AML-193 (cell line): ENCODE data around the gene NRG3.

Experiments used
- DNase-seq, 2 experiments: peaks; one replicate each; lab custom pipeline; 2025; lab: John Stamatoyannopoulos, UW

Gene NRG3

GRCh38 chr10:82394122-82394521 is 519.1 kb downstream of the NRG3 start:
- DNase-seq: no peak

- no peak for DNase-seq
Observed at GRCh38 chr10:82394987-82395386, 520.0 kb downstream of the NRG3 start.

DNA sequence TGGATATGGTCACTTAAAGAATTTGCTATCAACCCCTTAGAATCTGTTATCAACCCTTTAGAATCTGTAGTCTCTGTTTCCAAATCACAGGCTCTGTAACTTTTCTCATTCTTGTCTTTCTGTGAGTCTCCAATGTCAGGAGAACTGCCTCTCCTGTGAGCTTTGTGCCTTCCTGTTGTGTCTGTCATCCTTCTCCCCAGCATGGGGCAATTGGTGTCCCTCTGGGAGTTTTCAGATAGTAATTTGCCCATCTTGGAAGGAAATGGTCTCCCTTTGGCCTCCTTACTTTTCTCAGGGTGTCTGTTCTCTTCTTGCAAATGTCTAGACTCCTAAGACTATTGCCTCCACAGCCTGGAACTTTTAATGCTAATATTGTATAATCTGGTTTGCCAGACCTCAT is 521.9 kb downstream of the NRG3 start:
- no peak for DNase-seq

GRCh38 chr10:82397854-82398253 is 522.9 kb downstream of the NRG3 start:
- DNase-seq: no peak

- no peak for DNase-seq
Observed at GRCh38 chr10:82399850-82400249, 524.9 kb downstream of the NRG3 start.

DNA sequence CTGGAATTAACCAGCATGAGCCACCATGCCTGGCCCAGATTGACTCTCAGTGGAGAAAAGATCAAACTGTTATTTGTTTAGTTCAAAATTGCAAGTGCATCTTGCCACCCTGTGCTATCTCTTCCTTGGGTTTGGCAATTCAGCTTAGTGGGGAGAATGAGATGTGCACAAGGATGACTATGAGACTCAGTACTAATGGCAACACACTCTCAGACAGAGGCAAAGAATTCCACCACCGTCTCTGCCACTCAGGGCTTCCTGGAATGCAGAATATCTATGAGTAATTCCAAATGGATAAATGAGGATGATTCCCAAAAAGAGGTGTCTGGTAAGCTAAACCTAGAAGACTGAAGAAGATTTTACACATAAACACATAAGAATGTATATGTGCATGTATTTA is 525.8 kb downstream of the NRG3 start:
- no peak for DNase-seq

DNA sequence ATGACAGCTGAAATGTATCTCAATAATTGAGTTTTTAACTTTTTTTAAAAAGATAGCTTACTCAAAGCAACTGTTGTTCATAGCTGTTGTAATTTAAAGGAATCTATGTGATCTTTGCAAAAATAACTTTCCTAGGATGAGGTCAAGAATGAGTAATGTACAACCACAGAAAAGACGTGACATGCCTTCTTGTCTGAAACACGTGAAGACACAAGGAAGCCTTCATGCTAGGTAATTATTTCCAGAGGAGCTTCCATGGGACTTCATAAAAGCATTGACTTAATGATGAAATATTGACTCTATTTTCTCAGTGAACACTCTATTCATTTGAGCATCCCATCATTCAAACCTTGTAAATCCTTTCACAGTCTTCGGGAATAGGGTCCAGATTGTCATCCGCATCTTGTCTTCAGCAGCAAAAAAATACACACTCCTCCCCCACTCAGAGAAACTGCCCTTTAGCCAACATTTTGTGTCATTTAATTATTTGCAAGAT is 528.0 kb downstream of the NRG3 start:
- DNase-seq: no peak

- DNase-seq: no peak
Observed at GRCh38 chr10:82409671-82410070, 534.7 kb downstream of the NRG3 start.

GRCh38 chr10:82411416-82411815 is 536.4 kb downstream of the NRG3 start:
- no peak for DNase-seq

- no peak for DNase-seq
Observed at GRCh38 chr10:82420001-82420400, 545.0 kb downstream of the NRG3 start.

- no peak for DNase-seq
Observed at GRCh38 chr10:82429302-82429701, 554.3 kb downstream of the NRG3 start.

DNA sequence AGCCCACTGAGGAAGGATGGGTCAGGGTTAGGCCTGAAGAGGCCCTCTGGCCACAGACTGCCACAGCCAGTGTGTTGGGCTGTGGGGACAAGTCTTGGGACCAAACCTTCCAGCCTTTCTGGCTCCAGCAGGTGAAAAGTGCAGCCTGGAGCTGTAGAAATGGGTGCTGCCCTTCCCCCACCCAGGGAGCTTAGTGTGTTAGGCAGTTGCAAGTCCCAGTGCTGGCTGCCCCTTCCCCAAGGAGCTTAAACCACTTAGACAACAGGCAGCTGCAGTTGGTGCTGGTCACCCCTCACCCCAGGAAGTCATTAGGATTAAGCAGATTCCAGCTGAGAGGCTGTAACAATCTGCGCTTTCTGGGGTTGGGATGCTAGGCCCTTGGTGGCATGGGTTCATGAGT is 563.3 kb downstream of the NRG3 start:
- no peak for DNase-seq

DNA sequence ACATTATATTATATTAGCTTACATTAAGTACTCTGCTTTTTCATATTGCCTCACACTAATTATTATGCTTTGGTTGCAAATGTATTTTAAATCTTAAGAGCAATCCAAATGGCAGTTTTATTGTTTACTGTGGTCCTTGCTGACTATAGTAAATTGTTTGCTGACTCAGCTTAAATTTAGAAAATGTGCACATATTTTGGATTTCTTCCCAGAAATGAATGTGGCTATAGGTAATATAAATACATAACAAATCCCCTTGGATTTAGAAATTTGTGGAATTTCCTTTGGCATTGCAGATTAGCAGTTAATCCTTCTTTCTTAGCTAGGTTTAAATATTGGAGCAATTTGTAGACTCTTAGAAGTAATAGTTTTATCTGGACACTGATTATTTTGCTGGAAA is 565.8 kb downstream of the NRG3 start:
- DNase-seq: no peak

- DNase-seq: no peak
Observed at GRCh38 chr10:82452046-82452445, 577.1 kb downstream of the NRG3 start.

DNA sequence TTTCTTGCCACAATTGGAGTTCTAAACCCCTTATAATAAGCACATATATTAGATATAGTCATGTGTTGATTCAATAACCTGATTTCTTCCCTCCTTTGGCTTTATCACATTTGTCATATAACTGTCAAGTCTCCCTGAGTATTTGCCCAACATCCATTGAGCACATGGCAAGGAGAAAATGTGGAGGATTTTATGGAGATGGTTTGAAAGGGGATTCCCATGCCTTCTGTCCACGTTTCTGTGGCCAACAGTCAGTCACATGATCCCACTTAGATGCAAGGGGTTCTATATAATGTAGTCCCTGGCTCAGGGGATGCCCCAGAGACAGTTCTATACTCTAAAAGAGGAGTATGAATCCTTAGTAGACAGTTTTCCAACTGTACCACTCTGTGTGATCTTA is 577.7 kb downstream of the NRG3 start:
- DNase-seq: no peak

DNA sequence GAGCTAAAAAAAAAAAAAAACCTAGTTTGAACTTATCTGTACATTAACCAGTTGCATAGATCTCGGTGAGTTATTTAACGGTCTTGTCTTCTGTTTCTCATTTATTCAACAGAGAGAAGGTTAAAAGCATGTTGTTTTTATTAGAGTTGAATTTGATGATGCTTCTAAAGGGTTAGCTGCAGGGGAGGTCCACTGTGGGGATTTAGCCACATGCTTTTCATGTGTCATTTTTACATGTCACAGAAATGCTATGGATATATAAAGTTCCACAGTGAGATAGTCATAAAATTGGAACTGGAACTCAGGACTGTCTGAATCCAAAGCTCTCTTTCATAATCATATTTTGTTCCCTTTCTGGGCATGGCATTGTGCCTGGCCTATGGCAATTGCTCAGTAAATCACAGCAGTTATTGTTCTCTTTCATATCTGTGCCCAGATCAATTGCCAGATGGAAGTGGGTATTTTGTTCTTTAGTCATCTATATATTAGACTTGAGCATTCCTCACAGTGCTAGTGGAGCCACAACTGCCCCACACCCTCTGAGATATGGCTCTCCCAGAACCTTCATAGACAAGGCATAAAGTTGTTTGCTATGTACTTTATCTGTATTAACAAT is 578.8 kb downstream of the NRG3 start:
- no peak for DNase-seq

DNA sequence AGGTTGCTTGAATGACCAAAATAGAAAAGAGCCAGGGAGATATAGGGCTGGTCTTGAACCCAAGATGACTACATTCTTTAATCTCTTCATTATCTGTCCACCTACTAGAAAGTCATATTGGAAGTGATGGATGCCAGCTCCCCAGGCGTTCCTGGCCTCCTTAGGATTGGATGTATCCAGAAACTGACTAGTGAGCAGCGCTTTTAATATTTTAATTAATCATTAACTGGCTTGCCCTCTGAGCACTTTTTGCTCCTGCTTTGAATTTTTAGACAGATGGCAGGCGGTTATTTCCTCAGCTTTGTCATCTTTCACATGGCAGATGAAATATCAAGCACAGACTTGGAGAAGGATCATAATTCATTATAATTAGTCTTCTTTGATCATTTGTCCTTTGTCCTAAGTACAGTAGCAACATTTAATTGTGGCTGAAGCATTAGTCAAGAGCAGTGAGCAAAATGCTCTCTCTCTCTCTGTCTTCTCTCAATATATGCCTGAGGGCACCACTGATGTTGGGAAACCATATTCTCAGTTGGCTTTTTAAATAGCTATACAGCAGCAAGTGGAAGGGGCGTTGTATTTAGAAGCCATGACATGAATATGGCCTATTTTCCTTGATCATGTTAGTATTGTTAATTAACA is 588.0 kb downstream of the NRG3 start:
- no peak for DNase-seq

- no peak for DNase-seq
Observed at GRCh38 chr10:82463614-82464013, 588.6 kb downstream of the NRG3 start.

GRCh38 chr10:82464191-82464818 is 589.3 kb downstream of the NRG3 start:
- DNase-seq: no peak

DNA sequence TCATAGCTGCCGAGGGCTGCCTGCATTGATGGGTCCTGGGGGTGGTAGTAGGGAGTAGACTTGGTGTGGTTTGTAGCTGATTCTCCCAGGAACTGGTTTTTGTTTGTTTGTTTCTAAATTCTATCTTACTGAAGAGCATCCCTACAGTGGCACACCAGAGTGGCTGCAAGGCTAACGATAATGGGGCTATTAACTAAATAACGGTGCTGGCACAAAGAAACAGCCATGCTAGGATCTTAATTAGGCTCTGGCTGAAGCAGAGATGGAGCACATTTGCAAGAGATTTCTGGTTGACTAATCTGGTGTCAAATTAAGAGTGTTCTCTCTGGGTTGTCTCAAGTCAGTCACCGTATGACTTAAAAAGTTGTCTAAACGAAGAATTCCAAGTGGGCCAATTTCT is 590.0 kb downstream of the NRG3 start:
- no peak for DNase-seq

GRCh38 chr10:82468453-82468852 is 593.5 kb downstream of the NRG3 start:
- no peak for DNase-seq

- no peak for DNase-seq
Observed at GRCh38 chr10:82472406-82473335, 597.7 kb downstream of the NRG3 start.
